GM18868 (cell line): ENCODE data around the gene EXOC6.
"Not testable (repeated sequence)": the region's sequence is repeated elsewhere in the genome, so short reads cannot be mapped to it uniquely, and the experiment has no call there.

ENCODE experiments used
- ATAC-seq: cut with Tn5 transposase; IDR thresholded peaks from one replicate; pipeline ENCODE4 v1.9.1; 2021; ENCODE audit warnings: mild to moderate bottlenecking, moderate library complexity; ENCODE audit not compliant: unreplicated experiment

Gene EXOC6

GRCh38 chr10:93101148-93101547 lies 252.8 kb downstream of the EXOC6 start:
- ATAC-seq: not testable (repeated sequence)

DNA sequence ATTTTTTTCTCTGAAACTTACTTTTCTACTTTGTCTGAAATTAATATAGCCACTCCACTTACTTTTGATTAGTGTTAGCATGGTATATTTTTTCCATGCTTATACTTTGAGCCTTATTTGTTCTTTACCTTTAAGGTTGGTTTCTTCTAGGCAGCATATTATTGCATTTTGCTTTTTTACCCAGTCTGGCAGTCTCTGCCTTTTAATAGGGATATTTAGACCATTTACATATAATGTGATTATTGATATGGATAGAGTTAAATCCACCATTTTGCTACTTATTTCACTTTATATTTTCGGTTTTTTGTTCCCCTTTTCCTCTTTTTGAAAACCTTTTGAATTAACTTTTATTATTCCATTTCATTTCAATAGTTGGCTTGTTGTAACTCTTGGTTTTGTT lies 255.6 kb downstream of the EXOC6 start:
- ATAC-seq: no peak

GRCh38 chr10:93106631-93107072 lies 258.3 kb downstream of the EXOC6 start:
- ATAC-seq: no peak
